HepG2 (cell line): ENCODE measurements around the gene COPE.

Experiments
- CBX5 ChIP-seq: sonication (generic); formaldehyde crosslinking; IDR thresholded peaks from 2 replicates; pipeline ENCODE4 v1.4.0; 2020; ENCODE audit warnings: missing genetic modification reagents, borderline replicate concordance
- CTCF ChIP-seq: sonication (generic); formaldehyde crosslinking; IDR thresholded peaks from 2 replicates; pipeline ENCODE4 v1.5.0; 2020; ENCODE audit warnings: mild to moderate bottlenecking, missing genetic modification reagents, moderate library complexity
- FOXA3 ChIP-seq: IDR thresholded peaks from 2 replicates; pipeline ENCODE4 v1.6.1; 2016; ENCODE audit warnings: missing genetic modification reagents, missing compliant biosample characterization
- KAT7 ChIP-seq: IDR thresholded peaks from 2 replicates; pipeline ENCODE4 v1.6.1; 2018; ENCODE audit warnings: borderline replicate concordance, missing compliant biosample characterization
- MYC ChIP-seq: sonication (generic); formaldehyde crosslinking; IDR thresholded peaks from 2 replicates; pipeline ENCODE4 v1.9.0; 2021; ENCODE audit warnings: missing genetic modification reagents, borderline replicate concordance
- PRDM10 ChIP-seq: sonication (generic); formaldehyde crosslinking; IDR thresholded peaks from 2 replicates; pipeline ENCODE4 v1.4.0; 2020; ENCODE audit warnings: low read depth, missing genetic modification reagents
- ZNF207 ChIP-seq: fragments of 450-650 bp; IDR thresholded peaks from 2 replicates; pipeline ENCODE4 v1.6.1; 2016; ENCODE audit warnings: antibody characterized with exemption, borderline replicate concordance
- ZNF737 ChIP-seq: sonication (generic); formaldehyde crosslinking; IDR thresholded peaks from 2 replicates; pipeline ENCODE4 v1.5.0; 2020; ENCODE audit warnings: missing genetic modification reagents, mild to moderate bottlenecking, borderline replicate concordance
- TF ChIP-seq, protein P1 (sequence below): IDR thresholded peaks from 2 replicates; pipeline ENCODE4 v1.6.1; 2012; ENCODE audit warnings: inconsistent platforms

DNA sequence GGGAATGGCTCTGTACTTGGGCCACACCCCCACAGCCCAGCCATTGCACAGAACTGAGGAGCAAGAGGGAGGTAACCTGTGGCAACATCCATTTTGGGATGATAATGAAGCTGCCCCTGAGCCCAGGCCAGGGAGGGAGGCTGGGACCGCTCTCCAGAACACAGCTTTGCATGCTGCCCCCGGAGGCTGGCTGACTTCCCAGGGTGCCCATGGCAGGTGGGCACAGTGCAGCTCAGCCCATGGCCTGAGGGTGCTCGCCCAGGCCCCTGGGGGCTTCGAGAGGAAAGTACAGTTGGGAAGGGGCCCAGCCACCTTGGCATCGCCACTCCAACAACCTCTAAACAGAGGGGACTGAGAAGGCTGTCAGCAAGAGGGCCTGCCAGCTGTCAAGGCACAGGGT lies 5.7 kb downstream of the COPE start:
- TF ChIP-seq ZNF207 = no peak
- no peak for TF ChIP-seq ZNF737 (CRISPR knock-in tag)
- TF ChIP-seq FOXA3 (CRISPR knock-in tag) = no peak
- no peak for TF ChIP-seq KAT7
- TF ChIP-seq, protein P1, sequence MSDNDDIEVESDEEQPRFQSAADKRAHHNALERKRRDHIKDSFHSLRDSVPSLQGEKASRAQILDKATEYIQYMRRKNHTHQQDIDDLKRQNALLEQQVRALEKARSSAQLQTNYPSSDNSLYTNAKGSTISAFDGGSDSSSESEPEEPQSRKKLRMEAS = no peak
- TF ChIP-seq MYC (CRISPR knock-in tag) = no peak
- TF ChIP-seq CBX5 = no peak
- TF ChIP-seq CTCF (CRISPR knock-in tag) = no peak
- TF ChIP-seq PRDM10 (CRISPR knock-in tag) = no peak
